Activated CD4-positive, alpha-beta T cell treated with anti-CD3 and anti-CD28 coated beads, Interleukin-2, amount 50 U/mL, for 24 hours (primary cell): Measurements from ENCODE around the gene SIDT1.

ENCODE experiments used
- DNase-seq, 2 donors: peaks; one replicate each; pipeline ENCODE4 v3.0.0-alpha.2; 2020; ENCODE audit warnings: low read depth in 1 of 2, low spot score in 1 of 2

The SIDT1 gene

DNA sequence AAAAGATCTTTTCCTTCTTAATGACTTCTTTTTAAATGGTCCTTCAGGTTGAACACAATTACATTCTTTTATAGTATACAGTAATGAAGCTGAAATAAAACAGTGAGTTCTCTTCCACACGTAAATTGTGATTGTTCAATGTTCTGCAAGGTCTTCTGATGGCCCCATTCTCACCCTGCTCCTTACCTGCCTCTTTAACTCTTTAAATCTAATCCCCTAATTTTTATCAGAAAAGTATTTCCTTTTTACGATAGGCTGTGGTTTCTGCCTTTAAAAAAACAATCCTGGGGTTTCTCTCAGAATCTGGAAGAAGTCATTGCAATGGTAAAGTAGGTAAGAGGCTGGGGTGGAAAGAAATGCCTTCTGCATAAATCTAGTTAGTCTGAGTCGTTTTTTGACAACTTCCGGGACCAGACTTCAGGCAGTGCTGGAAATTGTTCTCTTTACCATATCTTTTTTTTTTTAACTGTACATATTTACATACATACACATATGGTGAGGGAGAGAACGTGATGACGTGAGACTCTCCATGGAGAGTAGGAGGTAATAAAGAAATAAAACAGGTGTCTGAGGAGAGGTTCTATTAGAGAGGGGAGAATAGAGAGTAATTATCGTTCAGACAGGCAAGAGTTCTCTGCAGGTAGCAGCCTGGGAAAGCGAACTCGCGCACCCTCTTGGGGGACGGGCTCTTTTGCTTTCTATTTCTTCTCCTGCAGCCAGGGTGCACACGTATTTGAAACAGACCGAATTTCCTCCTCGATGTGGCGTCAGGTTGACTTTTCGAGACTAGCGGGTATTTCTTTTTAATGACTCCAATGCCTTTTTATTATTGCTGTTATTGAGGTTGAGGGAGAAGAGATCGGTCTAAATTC lies at the start of gene SIDT1:
Gene SIDT1, plus strand, starts transcription at position 730 of the 872 bp plus-strand sequence. CDS start 467 bp downstream, outside the sequence.
- peak; percentile 27 to 56 for DNase-seq

DNA sequence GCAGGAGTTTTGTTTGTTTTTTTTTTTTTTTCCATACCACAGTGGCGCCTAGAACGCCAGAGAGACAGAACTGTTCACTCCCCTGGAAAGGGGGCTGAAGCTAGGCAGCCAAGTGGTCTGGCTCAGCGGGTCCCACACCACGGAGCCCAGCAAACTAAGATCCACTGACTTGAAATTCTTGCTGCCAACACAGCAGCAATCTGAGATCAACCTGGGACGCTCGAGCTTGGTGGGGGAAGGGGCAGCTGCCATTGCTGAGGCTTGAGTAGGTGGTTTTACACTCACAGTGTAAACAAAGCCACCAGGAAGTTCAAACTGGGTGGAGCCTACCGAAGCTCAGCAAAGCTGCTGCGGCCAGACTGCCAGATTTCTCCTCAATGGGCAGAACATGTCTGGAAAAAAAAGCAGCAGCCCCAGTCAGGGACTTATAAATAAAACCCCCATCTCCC lies 47.2 kb upstream of the SIDT1 start:
- no peak for DNase-seq

DNA sequence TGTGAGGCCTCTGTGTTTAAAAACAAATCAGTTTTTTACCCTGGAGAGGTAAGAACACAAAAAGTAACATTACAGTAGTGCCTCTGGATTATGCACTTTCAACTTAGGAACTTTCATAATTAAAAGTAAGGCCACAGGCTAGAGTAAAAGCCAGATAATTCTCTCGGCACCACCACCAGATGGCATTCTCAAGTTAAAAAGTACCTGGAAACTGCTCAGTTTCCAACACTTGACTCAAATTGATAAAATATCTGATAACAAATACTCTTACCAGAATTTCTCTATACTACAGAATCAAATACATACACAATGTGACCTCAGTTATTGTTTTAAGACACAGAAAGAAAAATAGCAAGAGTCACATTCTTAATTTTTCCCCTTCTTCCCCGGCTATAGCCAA lies 37.3 kb upstream of the SIDT1 start:
- DNase-seq, result no peak

DNA sequence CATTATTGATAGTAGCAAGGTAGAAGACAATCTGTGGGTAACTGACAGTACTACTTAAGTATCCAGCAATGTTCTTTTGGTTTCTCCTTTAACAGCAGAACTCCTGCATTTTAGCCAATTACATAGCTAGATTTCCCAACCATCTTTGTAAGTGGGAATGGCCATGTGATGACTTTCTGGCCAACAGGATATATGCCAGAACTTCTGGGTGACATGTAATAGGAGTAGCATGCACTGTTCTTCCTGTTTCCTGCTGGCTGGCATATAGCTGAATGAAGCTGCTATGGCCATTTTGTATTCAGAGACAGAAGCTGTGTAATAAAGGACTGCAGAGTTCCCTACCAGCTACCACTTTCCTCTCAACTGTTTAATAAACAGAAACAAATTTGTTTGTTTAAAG lies 35.4 kb upstream of the SIDT1 start:
- no peak for DNase-seq

- DNase-seq, result no peak
Measured at GRCh38 chr3:113498221-113499005, 33.9 kb upstream of the SIDT1 start.

DNA sequence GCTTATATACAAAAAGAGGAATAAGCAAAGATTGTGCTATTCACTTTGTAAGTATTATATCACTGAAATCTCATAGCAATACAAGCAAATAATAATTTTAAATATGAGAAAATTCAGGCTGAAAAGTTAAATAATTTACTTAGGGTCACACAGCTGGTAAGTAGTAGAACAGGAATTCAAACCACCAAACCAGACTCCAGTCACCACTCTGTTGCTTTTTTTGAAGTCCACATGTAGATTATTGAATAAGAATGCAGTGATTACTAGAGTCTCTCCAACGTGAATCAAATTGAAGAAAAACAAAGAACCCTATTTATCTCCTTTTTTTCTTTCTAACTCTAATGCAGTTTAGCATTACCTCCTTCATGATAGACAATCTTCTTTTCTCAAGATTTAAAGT lies 33.3 kb upstream of the SIDT1 start:
- DNase-seq, result no peak

- no peak for DNase-seq
Measured at GRCh38 chr3:113501597-113501996, 30.8 kb upstream of the SIDT1 start.

DNA sequence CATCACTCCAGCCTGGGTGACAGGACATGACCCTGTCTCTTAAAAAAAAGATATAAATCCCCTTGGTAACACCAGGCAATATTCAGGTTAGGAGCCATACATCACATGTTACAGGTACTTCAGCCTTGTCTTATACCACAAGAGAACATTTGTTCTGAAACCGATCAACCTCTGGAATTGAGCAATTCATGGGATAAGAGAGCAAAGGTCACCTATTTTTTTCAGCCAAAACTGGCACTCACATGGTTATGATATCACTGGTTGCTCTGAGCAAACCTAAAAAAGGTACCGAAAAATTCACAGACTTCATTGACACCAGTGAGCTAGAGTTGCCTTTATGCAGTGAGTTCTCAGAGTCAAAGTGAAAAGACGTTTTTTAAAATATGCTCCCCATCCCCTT lies 26.5 kb upstream of the SIDT1 start:
- DNase-seq, result no peak

DNA sequence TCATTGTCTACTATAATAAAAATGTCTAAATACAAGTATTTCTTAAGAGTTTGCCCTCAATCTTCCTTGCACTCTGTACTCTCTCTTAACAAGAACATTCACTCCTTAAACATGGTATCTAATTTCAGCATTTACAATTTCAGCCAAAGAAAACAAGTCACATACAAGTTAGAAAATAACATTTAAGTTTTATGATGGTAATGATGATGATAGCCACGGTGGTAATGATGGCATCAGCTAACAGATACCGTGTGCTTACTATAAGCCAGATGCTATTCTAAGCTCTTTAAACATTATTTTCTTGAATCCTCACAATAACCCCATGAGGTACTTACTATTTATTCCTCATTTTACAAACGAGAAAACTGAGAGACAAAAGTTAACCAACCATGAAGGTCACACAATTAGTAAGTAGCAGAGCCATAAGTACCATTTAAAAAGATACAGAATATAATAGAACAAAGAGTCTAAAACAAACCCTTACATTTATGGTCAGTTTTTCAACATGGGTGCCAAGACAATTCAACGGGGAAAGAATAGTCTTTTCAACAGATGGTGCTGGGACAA lies 24.8 kb upstream of the SIDT1 start:
- no peak for DNase-seq

DNA sequence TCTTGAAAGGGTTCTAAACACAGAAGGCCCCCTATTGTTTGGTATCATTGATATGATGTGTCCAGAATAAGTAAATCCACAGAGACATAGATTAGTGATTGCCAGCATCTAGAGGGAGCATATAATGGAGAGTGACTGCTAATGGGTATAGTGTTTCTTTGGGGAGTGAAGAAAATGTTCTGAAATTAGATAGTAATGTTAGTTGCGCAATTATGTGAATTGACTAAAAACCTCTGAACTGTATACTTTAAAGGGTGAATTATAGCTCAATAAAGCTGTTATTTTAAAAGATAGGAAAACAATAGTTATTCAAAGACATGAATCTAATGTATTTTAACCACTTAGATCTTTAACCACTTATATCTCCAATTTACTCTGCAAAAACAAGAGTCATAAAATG lies 23.4 kb upstream of the SIDT1 start:
- DNase-seq, result no peak

GRCh38 chr3:113514265-113514769 lies 18.0 kb upstream of the SIDT1 start:
- DNase-seq, result no peak

GRCh38 chr3:113516115-113516505 lies 16.2 kb upstream of the SIDT1 start:
- no peak for DNase-seq

DNA sequence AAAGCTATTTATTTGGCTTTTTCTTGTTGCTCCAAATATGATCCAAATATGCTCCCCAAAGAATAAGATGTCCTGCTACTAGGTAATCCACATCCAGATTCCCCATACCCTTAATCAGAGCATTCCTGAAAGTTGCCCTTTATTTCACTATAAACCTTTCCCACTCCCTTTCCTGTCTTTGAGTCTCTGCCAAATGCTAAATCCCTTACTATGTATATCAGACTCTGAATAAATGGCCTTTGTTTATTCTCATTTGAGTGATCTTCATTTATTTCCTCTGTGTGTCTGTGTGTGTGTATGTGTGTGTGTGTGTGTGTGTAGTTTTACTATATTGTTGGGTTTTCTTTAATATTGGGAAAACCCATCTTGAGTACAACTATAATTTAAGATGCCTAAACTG lies 10.4 kb upstream of the SIDT1 start:
- no peak for DNase-seq

DNA sequence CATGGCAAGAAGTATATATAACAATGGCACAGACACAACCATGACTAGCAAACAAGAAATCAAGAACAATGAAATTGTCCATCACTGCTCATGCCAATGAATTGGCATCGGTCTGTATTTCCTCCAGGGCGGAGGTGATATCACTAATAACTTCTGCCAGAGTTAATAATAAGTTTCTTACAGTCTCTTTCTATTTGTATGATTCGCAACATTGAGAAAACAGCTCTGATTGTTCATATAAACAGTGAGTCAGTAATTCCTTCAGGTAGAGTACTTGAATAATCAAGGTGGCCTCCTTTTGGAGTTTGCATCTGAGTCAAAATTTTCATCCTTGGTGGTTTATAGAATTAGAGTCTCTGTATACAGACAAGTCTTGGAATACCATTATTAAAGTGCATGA lies 9.1 kb upstream of the SIDT1 start:
- DNase-seq, result no peak

- DNase-seq, result peak; percentile 12 to 16
Measured at GRCh38 chr3:113532698-113533533, 561 bp downstream of the SIDT1 start.

DNA sequence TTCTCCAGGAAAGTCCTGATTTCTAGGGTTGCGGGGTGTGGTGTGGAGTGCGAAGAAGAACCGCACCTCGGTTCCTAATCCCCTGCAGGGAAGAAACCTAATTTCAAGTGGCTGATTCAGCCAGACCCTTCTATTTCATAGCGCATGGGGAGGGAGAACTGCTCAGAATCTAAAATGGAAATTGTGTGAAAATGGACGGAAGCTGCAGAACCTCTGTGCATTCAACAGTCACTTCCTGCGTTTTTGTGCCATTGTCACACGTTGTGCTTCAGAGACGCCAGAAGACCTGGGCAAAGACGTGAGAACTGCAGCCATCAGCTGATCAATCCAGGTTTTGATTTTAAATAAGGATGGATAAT lies 1.2 kb downstream of the SIDT1 start:
- peak in 1 of 2 donors; percentile 32 for DNase-seq

DNA sequence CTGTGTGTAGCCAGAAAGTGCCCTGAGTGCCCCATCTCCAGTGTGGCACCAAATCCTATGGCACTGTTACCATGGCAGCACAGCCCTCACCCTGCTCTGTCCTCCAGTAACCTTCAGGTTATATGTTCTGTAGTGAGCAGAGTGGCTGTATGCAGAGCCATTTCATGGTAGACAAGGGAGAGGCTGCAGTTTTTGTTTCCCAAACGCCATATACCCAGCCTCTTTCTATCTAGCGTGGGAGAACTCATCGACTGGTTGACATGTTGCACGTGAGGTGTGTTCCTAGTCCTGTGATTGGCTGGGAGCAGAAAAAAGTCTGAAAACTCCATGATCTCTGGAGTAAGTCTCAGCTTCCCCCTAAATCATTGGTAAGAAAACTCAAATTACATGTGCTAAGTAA lies 2.0 kb downstream of the SIDT1 start:
- no peak for DNase-seq

GRCh38 chr3:113535898-113536297 lies 3.5 kb downstream of the SIDT1 start:
- no peak for DNase-seq

DNA sequence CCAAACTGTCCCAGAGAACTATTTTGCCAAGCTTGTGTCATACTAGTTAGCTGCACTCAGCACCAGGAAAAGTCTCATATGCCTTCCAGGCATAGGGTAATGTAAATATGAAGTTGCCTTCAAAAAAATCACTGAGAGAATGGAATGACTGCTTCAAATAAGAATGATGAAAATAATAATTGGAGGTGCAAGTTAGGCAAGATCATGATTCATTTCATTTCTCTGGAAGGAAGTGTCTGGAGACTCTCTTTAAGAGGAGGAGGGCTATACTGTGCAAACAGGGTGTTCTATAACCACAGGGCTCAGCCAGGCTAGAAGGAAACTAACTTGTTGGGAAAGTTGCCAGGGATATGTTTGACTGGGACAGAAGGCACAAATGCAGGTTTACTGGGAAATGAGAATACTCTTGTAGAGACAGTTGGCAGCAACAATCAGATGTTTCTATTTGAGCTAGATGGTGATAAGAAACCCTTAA lies 4.3 kb downstream of the SIDT1 start:
- no peak for DNase-seq

DNA sequence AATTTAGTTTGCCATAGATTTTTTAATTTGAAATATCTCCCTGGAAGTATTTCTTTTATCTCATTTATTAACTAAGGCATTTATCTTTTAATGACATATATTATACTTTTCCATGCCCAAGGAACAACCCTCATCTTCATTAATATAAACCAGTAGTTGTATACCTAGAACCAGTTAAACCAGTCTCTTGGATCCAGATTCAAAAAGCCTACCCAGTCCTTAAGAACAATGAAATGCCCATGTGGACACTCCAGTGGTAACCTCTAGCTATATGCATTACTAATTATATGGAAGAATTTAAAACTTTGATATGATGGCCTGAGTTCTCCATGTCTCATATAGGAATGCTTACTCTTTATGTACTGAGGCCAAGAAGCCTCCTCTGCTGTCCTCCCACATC lies 4.8 kb downstream of the SIDT1 start:
- DNase-seq, result no peak

- DNase-seq, result no peak
Measured at GRCh38 chr3:113541519-113541918, 9.2 kb downstream of the SIDT1 start.
